Chondrocyte (in vitro differentiated cells): ENCODE results near the gene TMEM269. TPM values are rescaled to one million over a fixed set of nuclear protein-coding genes. Genes with fewer than 3 reads are reported as not detected.

ENCODE experiments used
- DNase-seq: peaks from one replicate; pipeline ENCODE4 v3.0.0; 2021; ENCODE audit warnings: mixed read lengths, low spot score
- H3K27ac Mint-ChIP-seq: one replicate; pipeline ENCODE4 v1.8.0; 2021; ENCODE audit warnings: mild to moderate bottlenecking, moderate library complexity, mixed read lengths; ENCODE audit not compliant: unreplicated experiment
- H3K27me3 Mint-ChIP-seq: 2 replicates; pipeline ENCODE4 v1.8.0; 2021; ENCODE audit warnings: low read depth, mixed read lengths
- H3K36me3 Mint-ChIP-seq: 2 replicates; pipeline ENCODE4 v1.8.0; 2021; ENCODE audit warnings: low read depth, mixed read lengths
- H3K4me1 Mint-ChIP-seq: 2 replicates; pipeline ENCODE4 v1.8.0; 2021; ENCODE audit warnings: low read depth, mild to moderate bottlenecking, mixed read lengths
- H3K4me3 Mint-ChIP-seq: one replicate; pipeline ENCODE4 v1.8.0; 2021; ENCODE audit warnings: mild to moderate bottlenecking, moderate library complexity, mixed read lengths; ENCODE audit not compliant: unreplicated experiment
- H3K9me3 Mint-ChIP-seq: 2 replicates; pipeline ENCODE4 v1.8.0; 2021; ENCODE audit warnings: low read depth, mixed read lengths
- CTCF ChIP-seq: fragments of 200-600 bp; sonication (generic); IDR thresholded peaks from 2 replicates; pipeline ENCODE4 v1.5.0; 2021; ENCODE audit warnings: antibody characterized with exemption, mild to moderate bottlenecking, moderate library complexity
- total RNA-seq: library from RNA; stranded (reverse); gene quantifications from 3 replicates; pipeline ENCODE4 v1.2.1, GENCODE V29; 2021

The TMEM269 gene
- total RNA-seq, 1 donor from 2014 or later: 0.20 TPM

GRCh38 chr1:42821690-42822089, 36.9 kb downstream of the TMEM269 start:
- Mint-ChIP-seq H3K27me3 (no peaks in the 10 kb centered on the region), H3K4me1 (peaks cover 34% of the 10 kb centered on the region), H3K36me3 (no peaks in the 10 kb centered on the region), H3K4me3 (no peak overlapping the region), H3K27ac (no peak overlapping the region), H3K9me3 (no peaks in the 10 kb centered on the region)
- no peak for DNase-seq
- TF ChIP-seq CTCF: no peak

DNA sequence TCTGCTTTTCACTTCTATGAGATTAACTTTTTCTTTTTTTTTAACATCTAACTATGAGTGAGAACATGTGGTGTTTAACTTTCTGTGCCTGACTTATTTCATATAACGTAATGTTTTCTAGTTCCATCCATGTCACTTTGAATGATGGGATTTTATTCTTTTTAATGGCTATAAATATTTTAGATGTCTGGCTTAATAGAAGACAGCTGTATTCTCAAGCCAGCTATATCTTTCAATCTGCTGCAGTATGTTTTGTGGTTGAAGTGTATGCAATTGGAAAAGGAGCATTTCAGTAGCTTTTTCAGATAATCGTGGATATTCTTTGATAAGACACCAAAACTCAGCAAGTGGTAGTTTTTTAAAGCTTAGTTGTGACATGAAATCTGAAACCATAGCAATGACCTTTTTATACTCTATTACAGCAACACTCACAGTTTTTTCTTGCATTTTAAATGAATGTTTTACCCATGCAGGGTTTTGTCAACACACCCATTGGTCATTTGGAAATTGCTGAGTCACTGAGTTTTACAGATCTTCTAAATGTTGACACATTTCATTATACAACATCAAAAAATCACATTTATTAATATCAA, 38.1 kb downstream of the TMEM269 start:
- H3K27ac Mint-ChIP-seq: peak overlapping the region; percentile 17
- H3K4me3 Mint-ChIP-seq: no peak overlapping the region

DNA sequence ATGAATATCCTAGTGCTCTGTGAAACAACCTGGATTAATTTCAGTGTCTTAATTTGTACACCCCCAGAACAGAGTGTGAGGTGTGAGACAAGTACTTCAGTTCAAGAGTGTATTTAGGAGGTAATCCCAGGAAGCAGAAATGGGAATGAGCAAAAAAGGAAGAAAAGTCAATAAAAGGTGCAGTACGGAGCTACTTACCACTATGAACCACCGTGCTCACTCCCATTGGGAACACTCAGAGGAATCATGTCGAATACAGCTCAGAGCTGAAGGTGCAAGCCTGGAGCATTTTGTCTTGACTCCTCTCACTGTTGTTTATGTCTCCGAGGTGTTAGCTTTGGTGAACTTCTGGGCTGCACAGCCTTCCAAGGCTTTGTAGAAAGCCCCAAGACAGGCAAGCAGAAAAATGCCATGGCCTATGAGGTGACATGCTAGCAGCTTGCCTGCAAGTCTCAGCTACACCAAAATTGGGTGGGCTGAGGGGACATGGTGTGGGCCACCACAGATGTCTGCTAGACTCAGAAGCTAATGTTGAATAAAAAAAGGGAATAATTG, 39.8 kb downstream of the TMEM269 start:
- Mint-ChIP-seq H3K9me3 (no peaks in the 10 kb centered on the region), H3K4me3 (no peak overlapping the region), H3K4me1 (peaks cover 24% of the 10 kb centered on the region), H3K27ac (no peak overlapping the region), H3K27me3 (no peaks in the 10 kb centered on the region), H3K36me3 (peaks cover 2% of the 10 kb centered on the region)
- TF ChIP-seq CTCF: no peak
- DNase-seq: no peak

More for the DNA sequence above, 38.1 kb downstream of the TMEM269 start:
- no peak for DNase-seq
- TF ChIP-seq CTCF: no peak
- H3K27me3 Mint-ChIP-seq: no peaks in the 10 kb centered on the region
- no peaks in the 10 kb centered on the region for H3K36me3 Mint-ChIP-seq
- H3K4me1 Mint-ChIP-seq: peaks cover 28% of the 10 kb centered on the region
- H3K9me3 Mint-ChIP-seq: no peaks in the 10 kb centered on the region

- no peaks in the 10 kb centered on the region for H3K27me3 Mint-ChIP-seq
- H3K4me1 Mint-ChIP-seq: peaks cover 20% of the 10 kb centered on the region
- no peak overlapping the region for H3K4me3 Mint-ChIP-seq
- H3K27ac Mint-ChIP-seq: no peak overlapping the region
- no peaks in the 10 kb centered on the region for H3K9me3 Mint-ChIP-seq
- no peak for DNase-seq
- no peak for TF ChIP-seq CTCF
- peaks cover 4% of the 10 kb centered on the region for H3K36me3 Mint-ChIP-seq
Observed at GRCh38 chr1:42825036-42825851, 40.5 kb downstream of the TMEM269 start.

GRCh38 chr1:42830631-42831030, 45.8 kb downstream of the TMEM269 start:
- DNase-seq: no peak
- no peak for TF ChIP-seq CTCF
- no peak overlapping the region for H3K4me3 Mint-ChIP-seq
- H3K36me3 Mint-ChIP-seq: peaks cover 19% of the 10 kb centered on the region
- no peak overlapping the region for H3K27ac Mint-ChIP-seq
- H3K4me1 Mint-ChIP-seq: no peaks in the 10 kb centered on the region
- no peaks in the 10 kb centered on the region for H3K9me3 Mint-ChIP-seq
- no peaks in the 10 kb centered on the region for H3K27me3 Mint-ChIP-seq
